ENCODE results near the gene GLI3. TPM values are rescaled to one million over a fixed set of nuclear protein-coding genes. Genes with fewer than 3 reads are reported as not detected.

GLI3 gene
- total and polyA plus RNA-seq, 2 donors (not counting 1 experiment from before 2014, with no cell fraction given), result 6.4 to 6.5 TPM

- no peaks in the 10 kb centered on the region for H4K20me1 ChIP-seq (ENCODE audit: control insufficient read depth, extremely low read depth, insufficient read depth, low read length)
- no peak overlapping the region for H3K27ac ChIP-seq (ENCODE audit: insufficient read depth, low read length)
- H3K79me2 ChIP-seq (ENCODE audit: control insufficient read depth, insufficient read depth, low read length), result no peaks in the 10 kb centered on the region
- no peak for TF ChIP-seq EZH2 (IDR thresholded peaks at IDR 0.05; ENCODE audit: low read length, missing control alignments)
- no peak for TF ChIP-seq CTCF (conservative IDR thresholded peaks at IDR 0.05 in 1 of 2, IDR thresholded peaks at IDR 0.05 in 1 of 2; ENCODE audit: low read depth in 1 of 2, low read length in 2 of 2)
- H3K4me1 ChIP-seq (ENCODE audit: control insufficient read depth, extremely low read depth, insufficient read depth, low read length), result peaks cover 3% of the 10 kb centered on the region
- DNase-seq (ENCODE audit: low read depth in 2 of 2), result peak in 1 of 2 donors; percentile 72
- H3K4me3 ChIP-seq (replicated peaks in 1 of 4; ENCODE audit: control extremely low read depth in 1 of 4, insufficient read depth in 1 of 4, low read depth in 3 of 4, low read length in 4 of 4), result no peak overlapping the region
- no peaks in the 10 kb centered on the region for H3K36me3 ChIP-seq (ENCODE audit: control insufficient read depth, insufficient read depth, low read length)
- no peak overlapping the region for H2AFZ ChIP-seq (ENCODE audit: low read length)
- H3K9ac ChIP-seq (ENCODE audit: insufficient read depth, low read length), result no peak overlapping the region
- H3K4me2 ChIP-seq (ENCODE audit: extremely low read depth, insufficient read depth, low read length), result no peak overlapping the region
- H3K27me3 ChIP-seq (ENCODE audit: control insufficient read depth, insufficient read depth, low read length), result no peaks in the 10 kb centered on the region
- no peaks in the 10 kb centered on the region for H3K9me3 ChIP-seq (ENCODE audit: control insufficient read depth, insufficient read depth, low read depth, low read length)
Measured at GRCh38 chr7:42143711-42144600, 93.1 kb downstream of the GLI3 start.

- H2AFZ ChIP-seq (ENCODE audit: low read length), result no peak overlapping the region
- H3K4me3 ChIP-seq (replicated peaks in 1 of 4; ENCODE audit: control extremely low read depth in 1 of 4, insufficient read depth in 1 of 4, low read depth in 3 of 4, low read length in 4 of 4), result no peak overlapping the region
- peaks cover 3% of the 10 kb centered on the region for H3K4me1 ChIP-seq (ENCODE audit: control insufficient read depth, extremely low read depth, insufficient read depth, low read length)
- no peaks in the 10 kb centered on the region for H3K9me3 ChIP-seq (ENCODE audit: control insufficient read depth, insufficient read depth, low read depth, low read length)
- no peak for DNase-seq (ENCODE audit: low read depth in 2 of 2)
- H3K27me3 ChIP-seq (ENCODE audit: control insufficient read depth, insufficient read depth, low read length), result no peaks in the 10 kb centered on the region
- H3K9ac ChIP-seq (ENCODE audit: insufficient read depth, low read length), result no peak overlapping the region
- no peaks in the 10 kb centered on the region for H4K20me1 ChIP-seq (ENCODE audit: control insufficient read depth, extremely low read depth, insufficient read depth, low read length)
- no peaks in the 10 kb centered on the region for H3K36me3 ChIP-seq (ENCODE audit: control insufficient read depth, insufficient read depth, low read length)
- no peaks in the 10 kb centered on the region for H3K79me2 ChIP-seq (ENCODE audit: control insufficient read depth, insufficient read depth, low read length)
- no peak overlapping the region for H3K27ac ChIP-seq (ENCODE audit: insufficient read depth, low read length)
- no peak overlapping the region for H3K4me2 ChIP-seq (ENCODE audit: extremely low read depth, insufficient read depth, low read length)
- no peak for TF ChIP-seq EZH2 (IDR thresholded peaks at IDR 0.05; ENCODE audit: low read length, missing control alignments)
- no peak for TF ChIP-seq CTCF (conservative IDR thresholded peaks at IDR 0.05 in 1 of 2, IDR thresholded peaks at IDR 0.05 in 1 of 2; ENCODE audit: low read depth in 1 of 2, low read length in 2 of 2)
Measured at GRCh38 chr7:42142089-42142488, 94.9 kb downstream of the GLI3 start.

- Histone ChIP-seq H4K20me1 (ENCODE audit: control insufficient read depth, extremely low read depth, insufficient read depth, low read length) (no peaks in the 10 kb centered on the region), H2AFZ (ENCODE audit: low read length) (no peak overlapping the region), H3K4me2 (ENCODE audit: extremely low read depth, insufficient read depth, low read length) (no peak overlapping the region), H3K27ac (ENCODE audit: insufficient read depth, low read length) (no peak overlapping the region), H3K9me3 (ENCODE audit: control insufficient read depth, insufficient read depth, low read depth, low read length) (no peaks in the 10 kb centered on the region), H3K79me2 (ENCODE audit: control insufficient read depth, insufficient read depth, low read length) (no peaks in the 10 kb centered on the region), H3K4me1 (ENCODE audit: control insufficient read depth, extremely low read depth, insufficient read depth, low read length) (peaks cover 3% of the 10 kb centered on the region), H3K36me3 (ENCODE audit: control insufficient read depth, insufficient read depth, low read length) (no peaks in the 10 kb centered on the region), H3K27me3 (ENCODE audit: control insufficient read depth, insufficient read depth, low read length) (no peaks in the 10 kb centered on the region), H3K4me3 (replicated peaks in 1 of 4; ENCODE audit: control extremely low read depth in 1 of 4, insufficient read depth in 1 of 4, low read depth in 3 of 4, low read length in 4 of 4) (no peak overlapping the region), H3K9ac (ENCODE audit: insufficient read depth, low read length) (no peak overlapping the region)
- no peak for DNase-seq (ENCODE audit: low read depth in 2 of 2)
- no peak for TF ChIP-seq CTCF (conservative IDR thresholded peaks at IDR 0.05 in 1 of 2, IDR thresholded peaks at IDR 0.05 in 1 of 2; ENCODE audit: low read depth in 1 of 2, low read length in 2 of 2)
- TF ChIP-seq EZH2 (IDR thresholded peaks at IDR 0.05; ENCODE audit: low read length, missing control alignments), result no peak
Measured at GRCh38 chr7:42139751-42140150, 97.3 kb downstream of the GLI3 start.

Measured in fibroblast of lung (primary cell).